Tibial nerve (tissue), 4 donors: ENCODE measurements around the gene USP35. TPM values are rescaled to one million over a fixed set of nuclear protein-coding genes. Genes with fewer than 3 reads are reported as not detected.
"Not testable (repeated sequence)": the region's sequence is repeated elsewhere in the genome, so short reads cannot be mapped to it uniquely, and the experiment has no call there.

Experiments used
- DNase-seq, 2 donors: peaks; one replicate each; pipeline ENCODE4 v3.0.0-alpha.2; 2019; ENCODE audit warnings: low spot score in 2 of 2
- H3K27ac ChIP-seq, 4 donors: fragments of 200-600 bp; sonication (generic) in 3 of 4; one replicate each; pipeline ENCODE4 v1.5.1; 2017 to 2019; ENCODE audit warnings: mild to moderate bottlenecking in 1 of 4
- H3K27me3 ChIP-seq, 2 donors: fragments of 200-600 bp; sonication (generic) in 1 of 2; one replicate each; pipeline versions ENCODE4 v1.5.1 to v1.6.0; 2017 to 2019
- H3K36me3 ChIP-seq, 3 donors: fragments of 200-600 bp; sonication (generic); one replicate each; pipeline ENCODE4 v1.5.1; 2018 to 2019
- H3K4me1 ChIP-seq, 4 donors: fragments of 200-600 bp; sonication (generic) in 3 of 4; one replicate each; pipeline ENCODE4 v1.5.1; 2017 to 2019
- H3K4me3 ChIP-seq, 4 donors: fragments of 200-600 bp; sonication (generic) in 3 of 4; one replicate each; pipeline ENCODE4 v1.5.1; 2017 to 2019; ENCODE audit warnings: mild to moderate bottlenecking in 1 of 4, moderate library complexity in 1 of 4
- H3K9me3 ChIP-seq, 4 donors: fragments of 200-600 bp; sonication (generic) in 3 of 4; one replicate each; pipeline ENCODE4 v1.5.1; 2017 to 2019
- CTCF ChIP-seq, 5 experiments: fragments of 200-600 bp in 3 of 5; fragments of 450-650 bp in 2 of 5; sonication (generic) in 3 of 5; IDR thresholded peaks; one replicate each; pipeline ENCODE4 v1.5.1; 2016 to 2019; ENCODE audit warnings: antibody characterized with exemption in 5 of 5, mild to moderate bottlenecking in 3 of 5, moderate library complexity in 2 of 5
- EP300 ChIP-seq, 2 donors: sonication (generic); formaldehyde crosslinking; IDR thresholded peaks; one replicate each; pipeline ENCODE4 v1.6.1; 2017; ENCODE audit warnings: antibody characterized with exemption in 2 of 2, mild to moderate bottlenecking in 1 of 2
- POLR2A ChIP-seq, 2 donors: fragments of 450-650 bp; IDR thresholded peaks; one replicate each; pipeline ENCODE4 v1.6.1; 2017; ENCODE audit warnings: antibody characterized with exemption in 2 of 2, mild to moderate bottlenecking in 2 of 2, moderate library complexity in 2 of 2
- WGBS, 2 donors: methylation state at CpG; one replicate each; pipeline ENCODE4 v1.1.5; 2018; 5-methylcytosine and 5-hydroxymethylcytosine counted together
- total RNA-seq, 4 donors: library from RNA; depleted of rRNA; stranded (reverse); fragments of >200 nt; gene quantifications; one replicate each; pipeline ENCODE4 v1.1.0, GENCODE V29; 2016

Gene USP35
- total RNA-seq, 4 donors from 2014 or later = 10.9 to 23.1 (median 12.6) TPM

GRCh38 chr11:78220218-78221157, 31.8 kb downstream of the USP35 start:
- TF ChIP-seq EP300 (IDR thresholded peaks at IDR 0.05) (no peak), POLR2A (IDR thresholded peaks at IDR 0.05) (no peak), CTCF (IDR thresholded peaks at IDR 0.05) (no peak)
- DNase-seq = no peak
- Histone ChIP-seq H3K4me1 (no peaks in the 10 kb centered on the region), H3K36me3 (peaks cover 0 to 98% (median 14%) of the 10 kb centered on the region in 3 donors), H3K9me3 (no peaks in the 10 kb centered on the region), H3K27me3 (no peaks in the 10 kb centered on the region), H3K4me3 (no peak overlapping the region), H3K27ac (no peak overlapping the region)
- 88 to 89% methylated on average over 14 of the region's 14 CpGs for WGBS, 2 donors

- Histone ChIP-seq H3K36me3 (peaks cover 0 to 96% (median 14%) of the 10 kb centered on the region in 3 donors), H3K27ac (no peak overlapping the region), H3K4me1 (no peaks in the 10 kb centered on the region), H3K4me3 (no peak overlapping the region), H3K27me3 (no peaks in the 10 kb centered on the region), H3K9me3 (no peaks in the 10 kb centered on the region)
- 77 to 81% methylated on average over 13 of the region's 13 CpGs for WGBS, 2 donors
- DNase-seq = no peak
- TF ChIP-seq POLR2A (IDR thresholded peaks at IDR 0.05) (no peak), CTCF (IDR thresholded peaks at IDR 0.05) (no peak), EP300 (IDR thresholded peaks at IDR 0.05) (no peak)
These were observed 32.9 kb downstream of the USP35 start for GRCh38 chr11:78221396-78222315.

GRCh38 chr11:78222726-78223125, 34.0 kb downstream of the USP35 start:
- 83% methylated on average over 10 of the region's 10 CpGs for WGBS, 2 donors
- H3K27ac ChIP-seq, H3K9me3 ChIP-seq, DNase-seq, H3K4me3 ChIP-seq, H3K27me3 ChIP-seq, H3K4me1 ChIP-seq: not testable (repeated sequence)
- peaks cover 0 to 86% (median 14%) of the 10 kb centered on the region in 3 donors for H3K36me3 ChIP-seq

GRCh38 chr11:78223320-78223954, 34.7 kb downstream of the USP35 start:
- no peaks in the 10 kb centered on the region for H3K4me1 ChIP-seq
- no peak for TF ChIP-seq POLR2A (IDR thresholded peaks at IDR 0.05)
- no peak for TF ChIP-seq EP300 (IDR thresholded peaks at IDR 0.05)
- no peak for TF ChIP-seq CTCF (IDR thresholded peaks at IDR 0.05)
- WGBS, 2 donors = 87 to 93% methylated on average over 9 of the region's 9 CpGs
- no peak overlapping the region for H3K27ac ChIP-seq
- H3K27me3 ChIP-seq = no peaks in the 10 kb centered on the region
- no peak for DNase-seq
- no peak overlapping the region for H3K4me3 ChIP-seq
- no peaks in the 10 kb centered on the region for H3K9me3 ChIP-seq
- H3K36me3 ChIP-seq = peaks cover 0 to 79% (median 14%) of the 10 kb centered on the region in 3 donors

GRCh38 chr11:78224506-78224905, 35.8 kb downstream of the USP35 start:
- H3K4me1 ChIP-seq = peaks cover 0 to 7% (median 0%) of the 10 kb centered on the region in 4 donors
- no peak overlapping the region for H3K4me3 ChIP-seq
- no peaks in the 10 kb centered on the region for H3K9me3 ChIP-seq
- 86 to 93% methylated on average over 3 to 4 of the region's 4 CpGs for WGBS, 2 donors
- DNase-seq = no peak
- H3K27ac ChIP-seq = no peak overlapping the region
- TF ChIP-seq POLR2A (IDR thresholded peaks at IDR 0.05) = no peak
- no peak for TF ChIP-seq EP300 (IDR thresholded peaks at IDR 0.05)
- no peak for TF ChIP-seq CTCF (IDR thresholded peaks at IDR 0.05)
- H3K27me3 ChIP-seq = no peaks in the 10 kb centered on the region
- H3K36me3 ChIP-seq = peaks cover 0 to 68% (median 10%) of the 10 kb centered on the region in 3 donors
